A549 (cell line): ENCODE measurements around the gene HOXC10.

Source experiments
- CBX2 ChIP-seq: fragments of 200-600 bp; sonication (generic); IDR thresholded peaks from 2 replicates; pipeline ENCODE4 v1.6.1; 2016; ENCODE audit warnings: low read depth, mild to moderate bottlenecking, borderline replicate concordance
- CHD4 ChIP-seq: fragments of 200-600 bp; sonication (generic); IDR thresholded peaks from 2 replicates; pipeline ENCODE4 v1.6.1; 2016; ENCODE audit warnings: antibody characterized with exemption, mild to moderate bottlenecking, borderline replicate concordance
- HOXB5 ChIP-seq: fragments of 250-450 bp; sonication (Bioruptor Pico); IDR thresholded peaks from 2 replicates; pipeline ENCODE4 v1.5.0; 2020; ENCODE audit warnings: mild to moderate bottlenecking, moderate library complexity
- MAFK ChIP-seq: fragments of 450-650 bp; IDR thresholded peaks from 2 replicates; pipeline ENCODE4 v1.6.1; 2014; ENCODE audit not compliant: partially characterized antibody
- MAZ ChIP-seq: fragments of 150-350 bp; IDR thresholded peaks from 2 replicates; pipeline ENCODE4 v1.6.1; 2014; ENCODE audit warnings: antibody characterized with exemption, low read depth, low read length, borderline replicate concordance
- POLR2A ChIP-seq: IDR thresholded peaks from 2 replicates; pipeline ENCODE4 v1.6.1; 2012; ENCODE audit warnings: mild to moderate bottlenecking, low read length
- REST ChIP-seq: fragments of 200-600 bp; sonication (generic); IDR thresholded peaks from 2 replicates; pipeline ENCODE4 v1.6.1; 2016; ENCODE audit warnings: antibody characterized with exemption, mild to moderate bottlenecking, moderate library complexity
- SMC3 ChIP-seq: fragments of >200 bp; sonication (Bioruptor Twin); formaldehyde crosslinking; IDR thresholded peaks from 3 replicates; pipeline ENCODE4 v1.6.1; 2018; ENCODE audit warnings: inconsistent platforms
- TF ChIP-seq, protein P1 (sequence below): IDR thresholded peaks from 2 replicates; pipeline ENCODE4 v1.6.1; 2012
- TF ChIP-seq, protein P2 (sequence below): fragments of 250-450 bp; sonication (Bioruptor Pico); IDR thresholded peaks from 2 replicates; pipeline ENCODE4 v1.5.0; 2021; ENCODE audit warnings: mild to moderate bottlenecking, moderate library complexity, borderline replicate concordance
- TF ChIP-seq, protein P3 (sequence below): fragments of >200 bp; sonication (Bioruptor Twin); formaldehyde crosslinking; IDR thresholded peaks from 3 replicates; pipeline ENCODE4 v1.5.1; 2016

- TF ChIP-seq, protein P1, sequence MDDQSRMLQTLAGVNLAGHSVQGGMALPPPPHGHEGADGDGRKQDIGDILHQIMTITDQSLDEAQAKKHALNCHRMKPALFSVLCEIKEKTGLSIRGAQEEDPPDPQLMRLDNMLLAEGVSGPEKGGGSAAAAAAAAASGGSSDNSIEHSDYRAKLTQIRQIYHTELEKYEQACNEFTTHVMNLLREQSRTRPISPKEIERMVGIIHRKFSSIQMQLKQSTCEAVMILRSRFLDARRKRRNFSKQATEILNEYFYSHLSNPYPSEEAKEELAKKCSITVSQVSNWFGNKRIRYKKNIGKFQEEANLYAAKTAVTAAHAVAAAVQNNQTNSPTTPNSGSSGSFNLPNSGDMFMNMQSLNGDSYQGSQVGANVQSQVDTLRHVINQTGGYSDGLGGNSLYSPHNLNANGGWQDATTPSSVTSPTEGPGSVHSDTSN = no peak
- TF ChIP-seq, protein P2, sequence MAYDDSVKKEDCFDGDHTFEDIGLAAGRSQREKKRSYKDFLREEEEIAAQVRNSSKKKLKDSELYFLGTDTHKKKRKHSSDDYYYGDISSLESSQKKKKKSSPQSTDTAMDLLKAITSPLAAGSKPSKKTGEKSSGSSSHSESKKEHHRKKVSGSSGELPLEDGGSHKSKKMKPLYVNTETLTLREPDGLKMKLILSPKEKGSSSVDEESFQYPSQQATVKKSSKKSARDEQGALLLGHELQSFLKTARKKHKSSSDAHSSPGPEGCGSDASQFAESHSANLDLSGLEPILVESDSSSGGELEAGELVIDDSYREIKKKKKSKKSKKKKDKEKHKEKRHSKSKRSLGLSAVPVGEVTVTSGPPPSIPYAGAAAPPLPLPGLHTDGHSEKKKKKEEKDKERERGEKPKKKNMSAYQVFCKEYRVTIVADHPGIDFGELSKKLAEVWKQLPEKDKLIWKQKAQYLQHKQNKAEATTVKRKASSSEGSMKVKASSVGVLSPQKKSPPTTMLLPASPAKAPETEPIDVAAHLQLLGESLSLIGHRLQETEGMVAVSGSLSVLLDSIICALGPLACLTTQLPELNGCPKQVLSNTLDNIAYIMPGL (CRISPR knock-in tag) = peak; percentile 63
- TF ChIP-seq, protein P3, sequence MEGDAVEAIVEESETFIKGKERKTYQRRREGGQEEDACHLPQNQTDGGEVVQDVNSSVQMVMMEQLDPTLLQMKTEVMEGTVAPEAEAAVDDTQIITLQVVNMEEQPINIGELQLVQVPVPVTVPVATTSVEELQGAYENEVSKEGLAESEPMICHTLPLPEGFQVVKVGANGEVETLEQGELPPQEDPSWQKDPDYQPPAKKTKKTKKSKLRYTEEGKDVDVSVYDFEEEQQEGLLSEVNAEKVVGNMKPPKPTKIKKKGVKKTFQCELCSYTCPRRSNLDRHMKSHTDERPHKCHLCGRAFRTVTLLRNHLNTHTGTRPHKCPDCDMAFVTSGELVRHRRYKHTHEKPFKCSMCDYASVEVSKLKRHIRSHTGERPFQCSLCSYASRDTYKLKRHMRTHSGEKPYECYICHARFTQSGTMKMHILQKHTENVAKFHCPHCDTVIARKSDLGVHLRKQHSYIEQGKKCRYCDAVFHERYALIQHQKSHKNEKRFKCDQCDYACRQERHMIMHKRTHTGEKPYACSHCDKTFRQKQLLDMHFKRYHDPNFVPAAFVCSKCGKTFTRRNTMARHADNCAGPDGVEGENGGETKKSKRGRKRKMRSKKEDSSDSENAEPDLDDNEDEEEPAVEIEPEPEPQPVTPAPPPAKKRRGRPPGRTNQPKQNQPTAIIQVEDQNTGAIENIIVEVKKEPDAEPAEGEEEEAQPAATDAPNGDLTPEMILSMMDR = no peak
- TF ChIP-seq MAFK = no peak
- TF ChIP-seq HOXB5 (CRISPR knock-in tag) = no peak
- no peak for TF ChIP-seq CBX2
- TF ChIP-seq POLR2A = peak; percentile 20; the same call in 1 of the 2 replicates
- no peak for TF ChIP-seq CHD4
- TF ChIP-seq MAZ = no peak
- TF ChIP-seq SMC3 = no peak
- no peak for TF ChIP-seq REST
Measured at GRCh38 chr12:54000116-54001114, 15.5 kb downstream of the HOXC10 start, which contains the start of gene HOXC9.
